KMS-11 (cell line): ENCODE measurements around the gene ACACA.

Source experiments
- H2AFZ ChIP-seq: fragments of 200-600 bp; sonication (generic); 2 replicates; pipeline ENCODE4 v1.6.1; 2016; ENCODE audit warnings: antibody characterized with exemption, mixed run types, low read depth
- H3K27ac ChIP-seq: fragments of 200-600 bp; sonication (generic); 2 replicates; pipeline ENCODE4 v1.6.1; 2016; ENCODE audit warnings: mild to moderate bottlenecking, mixed run types
- H3K27me3 ChIP-seq: fragments of 200-600 bp; sonication (generic); 2 replicates; pipeline ENCODE4 v1.6.1; 2017; ENCODE audit warnings: mild to moderate bottlenecking, low read depth, mixed run types, moderate library complexity; ENCODE audit not compliant: insufficient read depth
- H3K36me3 ChIP-seq: fragments of 200-600 bp; sonication (generic); 2 replicates; pipeline ENCODE4 v1.6.1; 2017; ENCODE audit warnings: mild to moderate bottlenecking, mixed run types; ENCODE audit not compliant: insufficient read depth
- H3K4me1 ChIP-seq: fragments of 200-600 bp; sonication (generic); 2 replicates; pipeline ENCODE4 v1.6.1; 2016; ENCODE audit warnings: mild to moderate bottlenecking, low read depth, mixed run types; ENCODE audit not compliant: poor library complexity, severe bottlenecking
- H3K4me2 ChIP-seq: fragments of 200-600 bp; sonication (generic); 2 replicates; pipeline ENCODE4 v1.7.0; 2016; ENCODE audit warnings: mild to moderate bottlenecking, mixed run types
- H3K4me3 ChIP-seq: fragments of 200-600 bp; sonication (generic); IDR thresholded peaks from 2 replicates; pipeline ENCODE4 v1.6.1; 2017; ENCODE audit warnings: low read depth, low read length, mixed read lengths; ENCODE audit not compliant: insufficient read depth
- H3K79me2 ChIP-seq: fragments of 200-600 bp; sonication (generic); 2 replicates; pipeline ENCODE4 v1.6.1; 2016; ENCODE audit warnings: low read depth, mixed run types; ENCODE audit not compliant: insufficient read depth
- H3K9ac ChIP-seq: fragments of 200-600 bp; sonication (generic); 2 replicates; pipeline ENCODE4 v1.6.1; 2016; ENCODE audit warnings: mild to moderate bottlenecking, mixed run types
- H4K20me1 ChIP-seq: fragments of 200-600 bp; sonication (generic); 2 replicates; pipeline ENCODE4 v1.6.1; 2016; ENCODE audit warnings: mild to moderate bottlenecking, mixed run types; ENCODE audit not compliant: insufficient read depth
- TF ChIP-seq, protein P1 (sequence below): fragments of 200-600 bp; sonication (generic); conservative IDR thresholded peaks from 2 replicates; pipeline ENCODE4 v1.6.1; 2017; ENCODE audit warnings: low read depth, mild to moderate bottlenecking, antibody characterized with exemption, low read length, moderate library complexity, mixed read lengths

Gene ACACA

DNA sequence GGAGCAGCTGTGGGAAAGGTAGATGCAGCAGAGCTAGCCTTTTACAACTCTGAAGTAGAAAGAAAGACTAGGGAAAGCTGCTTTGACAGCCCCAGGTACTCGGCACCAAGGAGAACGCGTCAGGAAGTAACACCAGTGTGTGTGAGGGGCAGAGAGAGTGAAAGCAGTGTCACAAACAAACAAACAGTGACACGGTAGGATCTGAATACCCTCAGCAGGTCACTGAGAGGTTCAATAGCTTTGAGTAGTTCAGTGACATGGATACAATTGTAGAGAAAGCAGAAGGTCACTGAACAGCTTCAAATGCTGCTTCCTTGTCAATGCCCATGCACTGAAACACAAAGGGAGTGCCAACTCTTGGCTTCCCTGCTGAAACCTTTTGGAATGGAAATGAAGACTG is 181.2 kb downstream of the ACACA start:
- H4K20me1 ChIP-seq: no peaks in the 10 kb centered on the region
- no peak overlapping the region for H3K27ac ChIP-seq
- no peak overlapping the region for H2AFZ ChIP-seq
- H3K4me3 ChIP-seq: no peak overlapping the region
- no peak overlapping the region for H3K9ac ChIP-seq
- no peaks in the 10 kb centered on the region for H3K4me1 ChIP-seq
- no peaks in the 10 kb centered on the region for H3K79me2 ChIP-seq
- TF ChIP-seq, protein P1, sequence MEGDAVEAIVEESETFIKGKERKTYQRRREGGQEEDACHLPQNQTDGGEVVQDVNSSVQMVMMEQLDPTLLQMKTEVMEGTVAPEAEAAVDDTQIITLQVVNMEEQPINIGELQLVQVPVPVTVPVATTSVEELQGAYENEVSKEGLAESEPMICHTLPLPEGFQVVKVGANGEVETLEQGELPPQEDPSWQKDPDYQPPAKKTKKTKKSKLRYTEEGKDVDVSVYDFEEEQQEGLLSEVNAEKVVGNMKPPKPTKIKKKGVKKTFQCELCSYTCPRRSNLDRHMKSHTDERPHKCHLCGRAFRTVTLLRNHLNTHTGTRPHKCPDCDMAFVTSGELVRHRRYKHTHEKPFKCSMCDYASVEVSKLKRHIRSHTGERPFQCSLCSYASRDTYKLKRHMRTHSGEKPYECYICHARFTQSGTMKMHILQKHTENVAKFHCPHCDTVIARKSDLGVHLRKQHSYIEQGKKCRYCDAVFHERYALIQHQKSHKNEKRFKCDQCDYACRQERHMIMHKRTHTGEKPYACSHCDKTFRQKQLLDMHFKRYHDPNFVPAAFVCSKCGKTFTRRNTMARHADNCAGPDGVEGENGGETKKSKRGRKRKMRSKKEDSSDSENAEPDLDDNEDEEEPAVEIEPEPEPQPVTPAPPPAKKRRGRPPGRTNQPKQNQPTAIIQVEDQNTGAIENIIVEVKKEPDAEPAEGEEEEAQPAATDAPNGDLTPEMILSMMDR: no peak
- H3K36me3 ChIP-seq: no peaks in the 10 kb centered on the region
- H3K27me3 ChIP-seq: no peaks in the 10 kb centered on the region
- H3K4me2 ChIP-seq: no peak overlapping the region

DNA sequence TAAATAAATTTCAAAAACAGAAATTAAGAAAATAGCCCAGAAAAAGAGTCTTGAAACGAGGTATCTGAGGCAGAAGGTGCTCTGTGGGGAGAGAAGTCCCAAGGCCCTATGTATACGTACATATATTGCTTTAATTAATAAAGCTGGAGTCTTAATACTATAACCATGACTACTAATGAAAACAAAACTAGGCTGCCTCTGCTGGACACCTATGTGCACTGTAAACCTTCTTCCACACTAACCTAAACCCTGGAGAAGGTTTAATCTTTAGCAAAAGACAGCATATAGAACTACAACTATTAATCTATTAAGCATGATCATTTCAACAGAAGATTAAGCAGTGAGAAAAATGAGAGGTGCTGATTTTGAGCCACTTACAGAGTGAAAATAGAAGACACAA is 184.8 kb downstream of the ACACA start:
- H3K27me3 ChIP-seq: no peaks in the 10 kb centered on the region
- H2AFZ ChIP-seq: no peak overlapping the region
- no peak overlapping the region for H3K27ac ChIP-seq
- no peak overlapping the region for H3K9ac ChIP-seq
- H3K4me3 ChIP-seq: no peak overlapping the region
- H3K4me1 ChIP-seq: no peaks in the 10 kb centered on the region
- no peaks in the 10 kb centered on the region for H4K20me1 ChIP-seq
- TF ChIP-seq, protein P1: no peak; the same call in 1 of the 2 replicates
- H3K79me2 ChIP-seq: no peaks in the 10 kb centered on the region
- H3K4me2 ChIP-seq: no peak overlapping the region
- no peaks in the 10 kb centered on the region for H3K36me3 ChIP-seq

DNA sequence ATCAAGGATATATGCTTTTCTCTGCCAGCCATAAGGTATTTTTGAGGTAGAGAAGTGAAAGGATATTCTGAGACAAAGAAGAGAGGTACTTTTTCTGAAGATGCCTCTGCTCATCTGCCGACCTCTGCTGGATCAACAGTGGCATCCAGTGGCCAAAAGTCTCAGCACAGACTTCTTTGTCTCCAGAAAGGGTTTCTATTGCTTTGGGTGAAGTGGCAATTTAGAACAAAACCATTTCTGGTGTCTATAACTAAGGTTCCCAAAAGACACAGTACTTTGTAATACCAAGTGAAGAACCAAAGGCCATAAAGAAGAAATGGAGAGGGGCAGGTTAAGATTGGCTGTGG is 186.1 kb downstream of the ACACA start:
- TF ChIP-seq, protein P1: peak; percentile 35; the same call in 1 of the 2 replicates
- Histone ChIP-seq H3K4me1 (no peaks in the 10 kb centered on the region), H3K27me3 (no peaks in the 10 kb centered on the region), H3K79me2 (no peaks in the 10 kb centered on the region), H3K4me2 (no peak overlapping the region), H2AFZ (no peak overlapping the region), H4K20me1 (no peaks in the 10 kb centered on the region), H3K9ac (no peak overlapping the region), H3K4me3 (no peak overlapping the region), H3K27ac (no peak overlapping the region), H3K36me3 (no peaks in the 10 kb centered on the region)

DNA sequence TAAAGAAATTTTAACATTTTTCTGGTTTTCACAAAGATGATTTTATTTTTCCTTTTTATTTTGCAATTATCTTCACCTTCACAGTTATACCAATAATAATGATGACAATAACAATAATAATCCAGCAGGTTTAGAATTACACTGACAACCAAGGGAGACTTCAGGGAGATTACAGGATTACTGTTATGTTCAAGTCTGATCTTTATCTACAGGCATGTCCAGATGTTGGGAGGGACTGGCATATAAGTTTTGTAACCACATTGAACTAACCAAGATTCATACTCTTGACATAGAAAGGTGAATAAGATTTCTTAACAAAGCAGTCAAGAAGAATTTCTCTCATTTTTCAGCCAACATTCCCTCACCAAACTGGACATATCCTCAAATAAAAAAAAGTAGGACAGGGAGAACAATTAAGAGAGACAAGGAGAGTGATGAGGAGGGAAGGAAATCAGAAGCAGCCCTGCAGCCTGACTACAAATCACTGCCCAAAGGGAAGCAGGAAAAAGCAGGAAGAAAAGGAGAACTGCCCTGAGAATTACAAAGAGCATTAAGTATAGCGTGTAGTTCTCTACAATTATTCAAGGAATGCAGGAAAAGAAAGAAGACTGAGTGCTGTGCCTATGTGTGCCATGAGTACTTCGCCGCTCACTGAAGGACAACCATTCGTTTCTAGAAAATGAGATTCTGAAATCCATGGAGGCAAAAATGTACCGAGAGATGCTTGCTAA is 186.6 kb downstream of the ACACA start:
- TF ChIP-seq, protein P1: no peak
- no peaks in the 10 kb centered on the region for H4K20me1 ChIP-seq
- H3K36me3 ChIP-seq: no peaks in the 10 kb centered on the region
- no peak overlapping the region for H3K4me3 ChIP-seq
- no peak overlapping the region for H3K9ac ChIP-seq
- no peak overlapping the region for H3K27ac ChIP-seq
- H3K27me3 ChIP-seq: no peaks in the 10 kb centered on the region
- no peaks in the 10 kb centered on the region for H3K79me2 ChIP-seq
- H3K4me2 ChIP-seq: no peak overlapping the region
- H2AFZ ChIP-seq: no peak overlapping the region
- H3K4me1 ChIP-seq: no peaks in the 10 kb centered on the region
